IPS-15b (cell line): ENCODE data around the gene AP4E1.

Experiments used
- H3K27me3 ChIP-seq: one replicate; pipeline ENCODE4 v1.6.1; 2013; ENCODE audit warnings: low read length; ENCODE audit not compliant: control insufficient read depth, insufficient read depth
- H3K36me3 ChIP-seq: one replicate; pipeline ENCODE4 v1.6.1; 2013; ENCODE audit warnings: low read length; ENCODE audit not compliant: control insufficient read depth, insufficient read depth
- H3K4me1 ChIP-seq: one replicate; pipeline ENCODE4 v1.6.1; 2013; ENCODE audit warnings: mild to moderate bottlenecking, low read length; ENCODE audit not compliant: control insufficient read depth, insufficient read depth
- H3K4me3 ChIP-seq: one replicate; pipeline ENCODE4 v1.5.1; 2013; ENCODE audit warnings: low read depth, low read length
- H3K9ac ChIP-seq: one replicate; pipeline ENCODE4 v1.6.1; 2013; ENCODE audit warnings: low read depth, mild to moderate bottlenecking, low read length
- H3K9me3 ChIP-seq: one replicate; pipeline ENCODE4 v1.6.1; 2013; ENCODE audit warnings: mild to moderate bottlenecking, low read length; ENCODE audit not compliant: control insufficient read depth, insufficient read depth

AP4E1 gene

DNA sequence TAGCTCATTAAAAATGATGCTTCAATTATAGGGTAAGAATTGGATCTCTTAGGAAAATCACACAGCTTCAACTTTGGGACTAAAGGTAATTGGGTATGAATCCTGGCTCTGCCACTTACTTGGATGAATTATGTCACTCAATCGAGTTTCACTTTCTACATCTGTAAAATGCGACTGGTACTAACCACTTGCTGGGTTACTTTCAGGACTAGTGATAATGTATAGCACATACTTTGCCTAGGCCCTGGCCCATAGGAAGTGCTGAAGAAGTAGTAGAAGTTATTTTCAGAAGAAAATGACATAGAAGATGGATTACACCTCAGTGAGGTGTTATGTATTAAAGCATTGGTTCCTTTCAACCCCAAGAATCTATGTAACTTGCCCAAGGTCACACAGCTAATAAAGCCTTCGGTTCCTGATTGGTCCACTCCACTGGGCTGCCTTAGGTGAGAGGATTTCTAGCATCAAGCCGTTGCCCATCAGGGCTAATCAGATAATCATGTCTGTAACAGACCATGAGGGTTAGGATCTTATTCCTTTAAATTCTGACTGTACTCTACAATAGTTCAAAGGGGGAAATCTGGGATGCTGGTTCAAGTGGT, 29.4 kb upstream of the AP4E1 start:
- no peak overlapping the region for H3K9ac ChIP-seq

DNA sequence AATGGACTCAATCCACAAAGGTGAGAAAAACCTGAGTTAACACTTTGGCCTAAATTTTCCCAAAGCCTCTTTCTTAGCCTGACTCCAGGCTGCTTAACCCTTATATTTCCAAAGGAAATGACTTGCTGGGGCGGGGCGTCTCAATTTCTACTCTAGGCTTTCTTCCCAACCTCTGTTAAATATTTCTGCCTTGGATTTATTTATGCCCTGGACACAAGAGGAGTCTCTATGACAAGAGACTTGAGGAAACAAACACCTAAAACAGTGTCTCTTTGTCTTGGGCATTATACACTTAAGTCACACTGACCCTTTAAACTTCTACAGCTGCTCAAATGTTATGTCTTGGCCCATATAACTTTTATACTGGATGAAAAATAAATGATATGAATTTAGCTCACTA, 28.3 kb upstream of the AP4E1 start:
- peaks cover 3% of the 10 kb centered on the region for H3K4me1 ChIP-seq
- H3K4me3 ChIP-seq = no peak overlapping the region
- no peak overlapping the region for H3K9ac ChIP-seq
- no peaks in the 10 kb centered on the region for H3K9me3 ChIP-seq
- no peaks in the 10 kb centered on the region for H3K36me3 ChIP-seq
- no peaks in the 10 kb centered on the region for H3K27me3 ChIP-seq

More for the DNA sequence above, 29.4 kb upstream of the AP4E1 start:
- Histone ChIP-seq H3K27me3 (no peaks in the 10 kb centered on the region), H3K9me3 (no peaks in the 10 kb centered on the region), H3K4me1 (peaks cover 3% of the 10 kb centered on the region), H3K36me3 (no peaks in the 10 kb centered on the region), H3K4me3 (no peak overlapping the region)

DNA sequence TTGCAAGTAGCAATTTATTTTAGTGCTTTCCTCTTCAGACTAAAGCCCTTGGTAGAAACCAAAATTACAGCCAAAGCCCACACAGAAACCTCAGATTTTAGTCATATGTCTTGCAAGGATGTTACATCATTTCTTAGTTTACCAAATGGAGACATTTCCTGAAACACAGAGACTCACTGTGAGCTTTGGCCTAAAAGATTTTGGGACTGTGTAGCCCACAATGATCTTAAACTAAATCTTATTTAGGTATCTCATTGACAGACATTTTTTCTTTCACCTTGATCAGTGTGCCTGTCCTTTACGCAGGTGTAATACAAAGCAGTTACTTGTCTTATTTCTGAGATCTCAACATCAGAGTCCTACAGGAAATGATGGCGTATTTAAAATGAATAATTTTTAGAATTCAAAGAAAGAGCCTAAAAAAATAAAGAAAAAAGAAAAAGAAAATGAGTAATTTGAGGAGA, 27.8 kb upstream of the AP4E1 start:
- no peaks in the 10 kb centered on the region for H3K27me3 ChIP-seq
- H3K9me3 ChIP-seq = no peaks in the 10 kb centered on the region
- H3K4me1 ChIP-seq = peaks cover 3% of the 10 kb centered on the region
- no peak overlapping the region for H3K9ac ChIP-seq
- no peak overlapping the region for H3K4me3 ChIP-seq
- H3K36me3 ChIP-seq = no peaks in the 10 kb centered on the region

DNA sequence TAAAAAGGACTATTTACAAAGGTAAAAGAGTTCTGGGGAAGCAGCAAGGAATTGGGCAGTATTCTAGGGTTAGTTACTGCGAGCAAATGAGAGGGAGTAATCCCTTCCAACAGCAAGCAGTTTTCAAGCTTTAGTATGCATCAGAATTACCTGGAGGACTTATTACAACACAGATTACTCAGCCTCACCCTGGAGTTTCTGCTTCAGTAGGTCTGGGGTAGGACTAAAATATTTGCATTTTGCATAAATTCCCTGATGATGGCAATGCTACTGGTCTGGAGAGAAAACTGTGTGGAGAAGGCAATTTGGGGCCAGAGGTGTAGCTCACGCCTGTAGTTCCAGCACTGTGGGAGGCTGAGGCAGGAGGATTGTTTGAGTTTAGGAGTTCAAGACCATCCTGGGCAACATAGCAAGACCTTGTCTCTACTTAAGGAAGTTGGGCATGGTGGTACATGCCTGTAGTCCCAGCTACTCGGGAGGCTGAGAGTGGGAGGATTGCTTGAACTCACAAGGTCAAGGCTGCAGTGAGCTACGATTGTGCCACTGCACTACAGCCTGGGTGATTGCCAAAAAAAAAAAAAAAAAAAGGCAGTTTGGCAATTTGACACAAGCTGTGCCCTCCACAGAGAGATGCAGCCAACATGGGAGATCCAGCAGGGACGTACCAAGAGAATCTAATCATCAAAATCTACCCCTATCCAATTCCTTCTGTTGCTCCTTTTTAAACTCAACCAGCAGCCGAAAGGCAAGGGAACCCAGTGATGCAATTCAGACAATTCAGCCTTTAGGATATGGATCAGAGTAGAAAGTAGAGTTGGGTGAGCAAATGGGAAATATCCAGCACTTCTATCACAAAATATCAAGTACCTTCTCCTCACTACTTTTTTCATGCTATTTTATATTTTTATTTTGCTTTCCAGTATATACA, 27.1 kb upstream of the AP4E1 start:
- Histone ChIP-seq H3K27me3 (no peaks in the 10 kb centered on the region), H3K9me3 (no peaks in the 10 kb centered on the region), H3K9ac (no peak overlapping the region), H3K4me3 (no peak overlapping the region), H3K36me3 (no peaks in the 10 kb centered on the region), H3K4me1 (peaks cover 3% of the 10 kb centered on the region)

DNA sequence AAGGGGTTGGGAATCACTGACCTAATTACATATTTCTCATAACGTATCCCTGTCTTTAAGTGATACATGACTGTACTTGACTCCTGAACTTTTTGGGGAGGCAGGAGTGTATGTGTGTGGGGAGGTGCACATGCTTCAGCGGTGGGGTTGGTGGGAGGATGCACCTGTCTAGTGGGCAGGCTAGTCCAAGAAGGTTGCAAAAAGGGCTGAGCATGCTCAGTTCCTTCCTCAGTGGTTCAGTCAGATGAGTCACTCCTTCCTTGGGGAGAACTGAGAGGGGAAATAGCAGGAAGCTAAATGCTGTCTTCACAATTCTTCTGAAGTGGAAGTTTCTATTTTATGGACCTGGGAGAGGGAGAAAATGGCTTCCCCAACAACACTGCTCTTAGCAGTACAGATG, 24.6 kb upstream of the AP4E1 start:
- Histone ChIP-seq H3K27me3 (no peaks in the 10 kb centered on the region), H3K36me3 (no peaks in the 10 kb centered on the region), H3K4me1 (no peaks in the 10 kb centered on the region), H3K4me3 (no peak overlapping the region), H3K9ac (no peak overlapping the region), H3K9me3 (no peaks in the 10 kb centered on the region)

DNA sequence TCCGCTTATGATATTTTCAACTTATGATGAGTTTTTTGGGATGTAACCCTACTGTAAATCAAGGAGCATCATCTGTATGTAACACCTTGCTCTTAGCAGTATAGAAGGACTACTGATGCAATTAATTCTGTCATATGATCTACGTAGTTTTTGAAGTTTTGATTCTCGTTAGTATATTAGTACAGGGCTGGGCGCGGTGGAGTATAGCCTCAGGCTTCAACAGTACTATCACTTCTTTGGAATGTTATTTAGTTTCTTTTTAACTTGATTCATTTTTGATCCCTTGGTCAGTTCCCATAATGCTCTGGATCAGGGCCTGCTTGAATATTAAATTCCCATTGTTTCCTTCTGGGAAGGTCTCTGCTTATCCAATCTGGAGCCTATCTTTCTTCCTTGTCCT, 23.9 kb upstream of the AP4E1 start:
- no peak overlapping the region for H3K4me3 ChIP-seq
- H3K36me3 ChIP-seq = no peaks in the 10 kb centered on the region
- no peak overlapping the region for H3K9ac ChIP-seq
- no peaks in the 10 kb centered on the region for H3K27me3 ChIP-seq
- H3K4me1 ChIP-seq = no peaks in the 10 kb centered on the region
- H3K9me3 ChIP-seq = no peaks in the 10 kb centered on the region

DNA sequence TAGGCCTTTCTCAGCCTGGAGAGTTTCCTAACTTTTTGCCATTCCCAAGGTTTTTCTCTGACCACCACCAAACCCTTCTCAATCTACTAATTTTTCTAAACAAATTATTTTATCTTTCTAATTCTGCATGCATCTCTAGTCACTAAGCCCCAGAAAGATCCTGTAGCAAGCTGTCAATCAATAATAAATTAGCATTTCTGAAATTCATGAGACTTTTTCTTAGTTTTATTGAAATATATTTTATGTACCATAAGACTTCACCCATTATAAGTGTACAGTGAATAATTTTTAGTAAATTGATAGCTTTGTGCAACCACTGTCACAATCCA, 22.4 kb upstream of the AP4E1 start:
- no peaks in the 10 kb centered on the region for H3K36me3 ChIP-seq
- H3K9ac ChIP-seq = no peak overlapping the region
- no peaks in the 10 kb centered on the region for H3K27me3 ChIP-seq
- H3K4me1 ChIP-seq = no peaks in the 10 kb centered on the region
- H3K9me3 ChIP-seq = no peaks in the 10 kb centered on the region
- no peak overlapping the region for H3K4me3 ChIP-seq

DNA sequence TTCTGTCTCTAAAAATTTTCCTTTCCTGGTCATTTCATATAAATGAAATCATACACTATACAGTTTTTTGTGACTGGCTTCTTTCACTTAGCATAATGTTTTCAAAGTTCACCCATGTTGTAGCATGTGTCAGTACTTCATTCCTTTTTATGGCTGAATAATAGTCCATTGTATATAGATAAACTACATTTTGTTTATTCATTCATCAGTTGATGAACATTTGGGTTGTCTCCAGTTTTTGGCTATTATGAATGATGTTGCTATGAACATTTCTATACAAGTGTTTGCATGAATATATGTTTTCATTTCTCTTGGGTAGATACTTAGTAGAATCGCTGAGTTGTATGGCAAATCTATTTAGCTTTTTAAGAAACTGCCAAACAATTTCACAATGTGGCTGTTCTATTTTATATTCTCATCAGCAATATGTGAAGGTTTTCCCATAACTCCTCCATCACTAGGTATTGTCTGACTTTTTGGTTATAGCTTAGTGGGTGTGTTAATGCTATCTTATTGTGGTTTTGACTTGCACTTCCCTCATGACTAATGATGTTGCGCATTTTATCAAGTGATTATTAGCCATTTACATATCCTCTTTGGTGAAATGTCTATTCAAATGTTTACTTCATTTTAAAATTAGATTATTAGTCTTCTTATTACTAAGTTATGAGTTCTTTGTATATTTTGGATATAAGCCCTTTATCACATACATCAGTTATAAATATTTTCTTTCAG, 21.7 kb upstream of the AP4E1 start:
- Histone ChIP-seq H3K9me3 (no peaks in the 10 kb centered on the region), H3K36me3 (no peaks in the 10 kb centered on the region)

DNA sequence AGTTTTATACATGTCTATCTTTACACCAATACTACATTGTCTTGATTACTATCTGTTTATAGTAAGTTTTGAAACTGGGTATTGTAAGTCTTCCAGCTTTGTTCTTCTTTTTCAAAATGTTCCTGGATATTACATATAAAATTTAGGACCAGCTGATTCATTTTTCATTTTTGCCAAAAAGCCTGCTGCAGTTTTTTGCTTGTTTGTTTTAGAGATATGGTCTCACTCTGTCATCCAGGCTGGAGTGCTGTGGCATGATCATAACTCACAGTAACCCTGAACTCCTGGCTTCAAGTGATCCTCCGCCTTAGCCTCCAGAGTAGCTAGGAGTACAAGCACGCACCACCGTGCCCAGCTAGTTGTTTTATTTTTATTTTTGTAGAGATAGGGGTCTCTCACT, 20.4 kb upstream of the AP4E1 start:
- Histone ChIP-seq H3K9ac (no peak overlapping the region), H3K9me3 (no peaks in the 10 kb centered on the region), H3K4me3 (no peak overlapping the region), H3K4me1 (no peaks in the 10 kb centered on the region), H3K27me3 (no peaks in the 10 kb centered on the region), H3K36me3 (no peaks in the 10 kb centered on the region)

More for the DNA sequence above, 21.7 kb upstream of the AP4E1 start:
- no peak overlapping the region for H3K4me3 ChIP-seq
- no peak overlapping the region for H3K9ac ChIP-seq
- no peaks in the 10 kb centered on the region for H3K4me1 ChIP-seq
- H3K27me3 ChIP-seq = no peaks in the 10 kb centered on the region

DNA sequence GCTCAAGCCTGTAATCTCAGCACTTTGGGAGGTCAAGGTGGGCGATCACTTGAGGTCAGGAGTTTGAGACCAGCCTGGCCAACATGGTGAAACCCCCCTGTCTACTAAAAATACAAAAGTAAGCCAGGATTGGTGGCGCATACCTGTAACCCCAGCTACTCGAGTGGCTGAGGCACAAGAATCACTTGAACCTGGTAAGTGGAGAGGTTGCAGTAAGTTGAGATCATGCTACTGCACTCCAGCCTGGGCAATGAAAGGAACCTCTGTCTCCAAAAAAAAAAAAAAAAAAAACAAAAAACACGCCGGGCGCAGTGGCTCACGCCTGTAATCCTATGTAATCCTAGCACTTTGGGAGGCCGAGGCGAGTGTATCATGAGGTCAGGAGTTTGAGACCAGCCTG, 18.9 kb upstream of the AP4E1 start:
- Histone ChIP-seq H3K36me3 (no peaks in the 10 kb centered on the region), H3K27me3 (no peaks in the 10 kb centered on the region), H3K9me3 (no peaks in the 10 kb centered on the region), H3K4me3 (no peak overlapping the region), H3K4me1 (no peaks in the 10 kb centered on the region), H3K9ac (no peak overlapping the region)

DNA sequence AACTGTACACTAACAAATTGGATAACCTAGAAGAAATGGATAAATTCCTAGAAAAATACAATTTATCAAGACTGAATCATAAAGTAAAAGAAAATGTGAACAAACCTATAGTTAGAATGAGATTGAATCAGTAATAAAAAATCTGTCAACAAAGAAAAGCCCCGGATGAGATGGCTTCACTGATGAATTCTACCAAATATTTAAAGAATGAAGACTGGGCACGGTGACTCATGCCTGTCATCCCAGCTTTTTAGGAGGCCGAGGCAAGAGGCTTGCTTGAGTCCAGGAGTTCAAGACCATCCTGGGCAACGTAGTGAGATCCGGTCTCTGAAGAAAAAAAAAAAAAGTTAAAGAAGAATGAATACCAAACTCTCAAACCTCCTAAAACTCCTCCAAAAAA, 17.7 kb upstream of the AP4E1 start:
- Histone ChIP-seq H3K27me3 (no peaks in the 10 kb centered on the region), H3K9me3 (no peaks in the 10 kb centered on the region), H3K4me1 (no peaks in the 10 kb centered on the region), H3K9ac (no peak overlapping the region), H3K4me3 (no peak overlapping the region), H3K36me3 (no peaks in the 10 kb centered on the region)
